Ishikawa (cell line): Measurements from ENCODE around the gene ABR.

ENCODE experiments used
- CREB1 ChIP-seq: IDR thresholded peaks from 2 replicates; pipeline ENCODE4 v1.6.1; 2012; ENCODE audit warnings: low read depth
- EGR1 ChIP-seq: IDR thresholded peaks from 2 replicates; pipeline ENCODE4 v1.6.1; 2012
- EP300 ChIP-seq: IDR thresholded peaks from 2 replicates; pipeline ENCODE4 v1.6.1; 2012; ENCODE audit warnings: borderline replicate concordance
- MAX ChIP-seq: IDR thresholded peaks from 2 replicates; pipeline ENCODE4 v1.6.1; 2012
- RAD21 ChIP-seq: IDR thresholded peaks from 2 replicates; pipeline ENCODE4 v1.6.1; 2012; ENCODE audit warnings: low read depth
- REST ChIP-seq: IDR thresholded peaks from 2 replicates; pipeline ENCODE4 v1.6.1; 2012; ENCODE audit warnings: low read depth, mild to moderate bottlenecking
- TAF1 ChIP-seq: IDR thresholded peaks from 2 replicates; pipeline ENCODE4 v1.6.1; 2012; ENCODE audit warnings: low read depth, mild to moderate bottlenecking
- TCF12 ChIP-seq: IDR thresholded peaks from 2 replicates; pipeline ENCODE4 v1.6.1; 2012; ENCODE audit warnings: low read depth
- YY1 ChIP-seq: IDR thresholded peaks from 2 replicates; pipeline ENCODE4 v1.6.1; 2012; ENCODE audit warnings: low read depth

DNA sequence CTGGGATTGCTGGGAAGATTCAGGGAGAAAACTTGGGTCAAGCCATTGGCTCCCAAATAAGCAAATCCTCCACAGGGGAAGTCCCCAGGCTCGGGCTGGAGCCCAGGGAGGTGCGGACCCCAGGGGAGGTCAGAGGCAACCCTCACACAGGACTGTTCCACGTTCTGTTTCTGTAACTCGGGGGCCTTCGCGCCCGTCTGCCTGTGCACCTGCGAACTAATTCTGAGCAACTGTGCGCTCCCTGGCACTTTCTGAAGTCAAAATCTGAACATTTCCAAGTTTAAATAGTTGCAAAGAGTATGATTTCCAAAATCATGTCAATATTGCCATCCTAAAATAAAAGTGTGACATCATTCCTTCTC, 166.1 kb downstream of the ABR start:
- TF ChIP-seq RAD21 (no peak), MAX (no peak), TAF1 (no peak), CREB1 (no peak), YY1 (no peak), REST (no peak), TCF12 (no peak), EP300 (no peak), EGR1 (no peak)
